Activated B cell treated with CpG ODN at 0.5 μM for 24 hours (primary cell): ENCODE measurements around the gene ADAMTS12. TPM values are rescaled to one million over a fixed set of nuclear protein-coding genes. Genes with fewer than 3 reads are reported as not detected.
"Not testable (repeated sequence)": the region's sequence is repeated elsewhere in the genome, so short reads cannot be mapped to it uniquely, and the experiment has no call there.

ENCODE experiments used
- ATAC-seq: fragments of 200-7000 bp; cut with Tn5 transposase; one replicate; pipeline ENCODE4 v1.10.0; 2021; ENCODE audit warnings: low read depth, mild to moderate bottlenecking, moderate library complexity
- CTCF ChIA-PET: fragments of 350-600 bp; sonication (Branson Sonifier 250); formaldehyde crosslinking; loops from one replicate; lab custom pipeline; 2021; ENCODE audit warnings: antibody characterized with exemption; lab: Charles Lee
- POLR2A ChIA-PET: fragments of 350-600 bp; sonication (Branson Sonifier 250); formaldehyde crosslinking; loops from one replicate; lab custom pipeline; 2021; ENCODE audit warnings: antibody characterized with exemption; lab: Charles Lee
- DNase-seq: peaks from one replicate; pipeline ENCODE4 v3.0.0; 2022
- H3K27ac Mint-ChIP-seq: one replicate; pipeline ENCODE4 v1.8.0; 2020; ENCODE audit warnings: mixed read lengths
- H3K27me3 Mint-ChIP-seq: one replicate; pipeline ENCODE4 v1.8.0; 2021; ENCODE audit warnings: mixed read lengths
- H3K36me3 Mint-ChIP-seq: one replicate; pipeline ENCODE4 v1.8.0; 2021; ENCODE audit warnings: low read depth, mixed read lengths
- H3K4me1 Mint-ChIP-seq: one replicate; pipeline ENCODE4 v1.8.0; 2021; ENCODE audit warnings: mixed read lengths
- H3K4me3 Mint-ChIP-seq: one replicate; pipeline ENCODE4 v1.8.0; 2020; ENCODE audit warnings: mild to moderate bottlenecking, mixed read lengths
- H3K9me3 Mint-ChIP-seq: one replicate; pipeline ENCODE4 v1.8.0; 2020; ENCODE audit warnings: mixed read lengths
- CTCF ChIP-seq: fragments of 200-600 bp; IDR thresholded peaks from one replicate; pipeline ENCODE4 v1.8.0; 2022; ENCODE audit warnings: antibody characterized with exemption, mild to moderate bottlenecking
- intact Hi-C: fragments of 100-400 bp; cut with micrococcal nuclease; formaldehyde crosslinking; loops from one replicate; pipeline ENCODE4 v1.15.1; 2024
- total RNA-seq: library from RNA; stranded (reverse); gene quantifications from 2 replicates; pipeline ENCODE4 v1.2.3, GENCODE V29; 2022

The ADAMTS12 gene
- total RNA-seq, 1 donor from 2014 or later: not detected

DNA sequence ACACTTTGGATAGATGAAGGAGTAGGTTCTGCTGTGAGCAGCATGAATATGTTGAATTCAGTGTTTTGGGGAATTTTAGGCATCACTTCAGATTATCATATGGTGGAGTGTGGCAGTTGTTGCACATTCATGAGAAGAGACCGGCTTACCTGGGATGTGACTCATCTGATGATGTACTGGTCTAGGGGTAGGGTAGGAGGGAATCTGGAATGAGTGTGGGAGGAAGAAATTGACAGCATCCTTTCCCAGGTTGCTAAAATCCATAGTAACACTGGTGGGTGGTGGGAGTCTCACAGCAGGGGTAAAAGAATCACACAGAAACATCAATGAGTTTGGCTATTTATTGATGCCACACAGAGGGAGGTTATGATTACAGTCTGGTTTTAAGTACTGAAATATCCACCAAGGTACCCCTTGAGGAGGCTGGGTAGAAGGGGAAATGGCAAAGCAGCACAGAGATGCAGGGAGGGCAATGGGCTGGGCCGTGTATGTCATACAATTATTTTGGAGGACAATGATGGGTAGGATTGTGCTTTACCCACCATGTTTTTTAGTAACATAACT lies 368.5 kb downstream of the ADAMTS12 start:
- H3K4me3 Mint-ChIP-seq: no peak overlapping the region
- no peak for DNase-seq
- no peak overlapping the region for H3K27ac Mint-ChIP-seq
- CTCF ChIA-PET: no interaction called here
- no peaks in the 10 kb centered on the region for H3K36me3 Mint-ChIP-seq
- H3K27me3 Mint-ChIP-seq: peaks cover 4% of the 10 kb centered on the region
- POLR2A ChIA-PET: no interaction called here
- intact Hi-C loops: no loop called here
- TF ChIP-seq CTCF: no peak
- H3K9me3 Mint-ChIP-seq: peaks cover 5% of the 10 kb centered on the region
- no peaks in the 10 kb centered on the region for H3K4me1 Mint-ChIP-seq
- ATAC-seq: no peak

DNA sequence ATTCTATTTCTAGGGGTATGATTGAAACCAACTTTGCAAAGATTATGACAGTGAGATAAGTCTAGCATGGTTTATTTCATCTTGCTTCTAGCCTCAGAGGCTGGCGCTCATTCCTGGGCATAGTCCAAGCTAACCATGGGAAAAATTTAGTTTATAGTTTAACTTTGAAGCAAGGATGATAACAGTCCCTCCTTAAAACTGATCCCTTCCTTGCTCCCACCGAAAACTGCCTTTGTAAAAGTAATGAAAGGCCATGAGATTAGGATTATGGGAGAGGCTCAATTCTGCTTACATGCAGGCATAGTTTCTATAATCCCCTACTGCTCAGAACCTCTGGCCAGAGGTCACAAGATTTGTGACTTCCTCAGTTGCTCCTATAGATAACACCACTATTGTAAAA lies 375.4 kb downstream of the ADAMTS12 start:
- no peak for TF ChIP-seq CTCF
- ATAC-seq (no peak), DNase-seq (no peak)
- Mint-ChIP-seq H3K27ac (no peak overlapping the region), H3K36me3 (no peaks in the 10 kb centered on the region), H3K9me3 (peaks cover 5% of the 10 kb centered on the region), H3K4me1 (no peaks in the 10 kb centered on the region), H3K4me3 (no peak overlapping the region), H3K27me3 (no peaks in the 10 kb centered on the region)
- intact Hi-C loops: no loop called here
- ChIA-PET POLR2A (no interaction called here), CTCF (no interaction called here)

DNA sequence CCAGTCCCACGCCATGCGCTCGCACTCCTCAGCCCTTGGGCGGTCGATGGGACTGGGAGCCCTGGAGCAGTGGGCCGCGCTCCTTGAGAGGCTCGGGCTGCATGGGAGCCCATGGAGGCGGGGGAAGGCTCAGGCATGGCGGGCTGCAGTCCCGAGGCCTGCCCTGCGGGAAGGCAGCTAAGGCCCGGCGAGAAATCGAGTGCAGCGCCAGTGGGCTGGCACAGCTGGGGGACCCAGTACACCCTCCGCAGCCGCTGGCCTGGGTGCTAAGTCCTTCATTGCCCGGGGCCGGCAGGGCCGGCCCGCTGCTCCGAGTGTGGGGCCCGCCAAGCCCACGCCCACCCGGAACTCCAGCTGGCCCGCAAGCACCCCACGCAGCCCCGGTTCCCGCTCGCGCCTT lies 376.4 kb downstream of the ADAMTS12 start:
- H3K4me1 Mint-ChIP-seq, DNase-seq, intact Hi-C loops, CTCF ChIA-PET, H3K27ac Mint-ChIP-seq, H3K27me3 Mint-ChIP-seq, H3K36me3 Mint-ChIP-seq, H3K9me3 Mint-ChIP-seq, ATAC-seq, POLR2A ChIA-PET, H3K4me3 Mint-ChIP-seq: not testable (repeated sequence)

- intact Hi-C loops: no loop called here
- ChIA-PET CTCF (no interaction called here), POLR2A (no interaction called here)
- no peaks in the 10 kb centered on the region for H3K36me3 Mint-ChIP-seq
- no peak for TF ChIP-seq CTCF
- H3K27ac Mint-ChIP-seq: no peak overlapping the region
- no peaks in the 10 kb centered on the region for H3K4me1 Mint-ChIP-seq
- DNase-seq (no peak), ATAC-seq (no peak)
- peaks cover 5% of the 10 kb centered on the region for H3K9me3 Mint-ChIP-seq
- no peak overlapping the region for H3K4me3 Mint-ChIP-seq
- no peaks in the 10 kb centered on the region for H3K27me3 Mint-ChIP-seq
These were observed 378.2 kb downstream of the ADAMTS12 start for GRCh38 chr5:33513462-33514185.

GRCh38 chr5:33509036-33509435 lies 382.8 kb downstream of the ADAMTS12 start:
- ATAC-seq: no peak
- no peak for DNase-seq
- Mint-ChIP-seq H3K4me1 (no peaks in the 10 kb centered on the region), H3K9me3 (peaks cover 5% of the 10 kb centered on the region), H3K27me3 (no peaks in the 10 kb centered on the region), H3K27ac (no peak overlapping the region), H3K4me3 (no peak overlapping the region), H3K36me3 (no peaks in the 10 kb centered on the region)
- intact Hi-C loops: no loop called here
- TF ChIP-seq CTCF: no peak
- ChIA-PET POLR2A (no interaction called here), CTCF (no interaction called here)
